ENCODE results near the gene TNPO2. TPM values are rescaled to one million over a fixed set of nuclear protein-coding genes. Genes with fewer than 3 reads are reported as not detected.

TNPO2 gene
- total RNA-seq, 1 experiment from 2014 or later = 17.4 TPM

- DNase-seq (ENCODE audit: extremely low read depth, low read depth) = no peak
Observed at GRCh38 chr19:12652219-12652618, 71.5 kb downstream of the TNPO2 start.

- DNase-seq (ENCODE audit: extremely low read depth, low read depth) = no peak
Observed at GRCh38 chr19:12649941-12650340, 73.8 kb downstream of the TNPO2 start.

Small RNA genes lying within 50 kb of the gene (small RNA-seq; reads per million reads assigned to genes)
- gene SNORD41 = 8.6 to 200 reads per million in 2 experiments

Other genes with a start within 250 kb of the TNPO2 start
- gene ZNF709, start 239.1 kb downstream of the TNPO2 start, total RNA-seq (2014; rRNA removed; shearing (Covaris generic)) = 0.15 TPM in 1 of 2 replicates, not detected in the other
- gene ZNF564, start 172.4 kb downstream of the TNPO2 start, total RNA-seq (2014; rRNA removed; shearing (Covaris generic)) = 3.5 and 4.1 TPM in 2 replicates
- gene ZNF490, start 113.1 kb downstream of the TNPO2 start, total RNA-seq (2014; rRNA removed; shearing (Covaris generic)) = 1.7 and 1.8 TPM in 2 replicates
- 14.3 and 15.2 TPM in 2 replicates for gene ZNF791, start 113.0 kb downstream of the TNPO2 start, total RNA-seq (2014; rRNA removed; shearing (Covaris generic))
- gene MAN2B1, start 57.2 kb downstream of the TNPO2 start, total RNA-seq (2014; rRNA removed; shearing (Covaris generic)) = 21.5 and 27.7 TPM in 2 replicates
- 5.8 and 7.7 TPM in 2 replicates for gene WDR83, start 57.1 kb downstream of the TNPO2 start, total RNA-seq (2014; rRNA removed; shearing (Covaris generic))
- gene DHPS, start 42.1 kb downstream of the TNPO2 start, total RNA-seq (2014; rRNA removed; shearing (Covaris generic)) = 75.7 and 83.6 TPM in 2 replicates
- gene GNG14, start 35.9 kb downstream of the TNPO2 start, total RNA-seq (2014; rRNA removed; shearing (Covaris generic)) = not detected in 2 replicates
- gene FBXW9, start 27.3 kb downstream of the TNPO2 start, total RNA-seq (2014; rRNA removed; shearing (Covaris generic)) = 6.2 and 6.9 TPM in 2 replicates
- gene TRIR, start 10.8 kb upstream of the TNPO2 start, total RNA-seq (2014; rRNA removed; shearing (Covaris generic)) = 141 and 145 TPM in 2 replicates
- gene GET3, start 13.6 kb upstream of the TNPO2 start, total RNA-seq (2014; rRNA removed; shearing (Covaris generic)) = 50.9 and 53.9 TPM in 2 replicates
- gene BEST2, start 27.9 kb upstream of the TNPO2 start, total RNA-seq (2014; rRNA removed; shearing (Covaris generic)) = 0.22 TPM in 1 of 2 replicates, not detected in the other
- 6.0 TPM in 2 replicates for gene HOOK2, start 51.6 kb upstream of the TNPO2 start, total RNA-seq (2014; rRNA removed; shearing (Covaris generic))
- 137 and 153 TPM in 2 replicates for gene JUNB, start 67.6 kb upstream of the TNPO2 start, total RNA-seq (2014; rRNA removed; shearing (Covaris generic))
- gene PRDX2, start 77.9 kb upstream of the TNPO2 start, total RNA-seq (2014; rRNA removed; shearing (Covaris generic)) = 216 and 259 TPM in 2 replicates
- not detected in 2 replicates for gene THSD8, start 78.1 kb upstream of the TNPO2 start, total RNA-seq (2014; rRNA removed; shearing (Covaris generic))
- gene RNASEH2A, start 82.7 kb upstream of the TNPO2 start, total RNA-seq (2014; rRNA removed; shearing (Covaris generic)) = 25.6 and 31.1 TPM in 2 replicates
- gene RTBDN, start 110.6 kb upstream of the TNPO2 start, total RNA-seq (2014; rRNA removed; shearing (Covaris generic)) = not detected in 2 replicates
- gene MAST1, start 114.6 kb upstream of the TNPO2 start, total RNA-seq (2014; rRNA removed; shearing (Covaris generic)) = 1.7 TPM in 2 replicates
- gene DNASE2, start 157.5 kb upstream of the TNPO2 start, total RNA-seq (2014; rRNA removed; shearing (Covaris generic)) = 24.5 and 26.8 TPM in 2 replicates
- gene KLF1, start 163.3 kb upstream of the TNPO2 start, total RNA-seq (2014; rRNA removed; shearing (Covaris generic)) = 0.52 and 1.3 TPM in 2 replicates
- 5.5 and 5.8 TPM in 2 replicates for gene GCDH, start 167.2 kb upstream of the TNPO2 start, total RNA-seq (2014; rRNA removed; shearing (Covaris generic))
- 0.37 TPM in 1 of 2 replicates, not detected in the other for gene SYCE2, start 195.4 kb upstream of the TNPO2 start, total RNA-seq (2014; rRNA removed; shearing (Covaris generic))
- gene FARSA, start 209.8 kb upstream of the TNPO2 start, total RNA-seq (2014; rRNA removed; shearing (Covaris generic)) = 45.7 and 46.9 TPM in 2 replicates
- gene CALR, start 214.7 kb upstream of the TNPO2 start, total RNA-seq (2014; rRNA removed; shearing (Covaris generic)) = 378 and 410 TPM in 2 replicates
- 165 and 189 TPM in 2 replicates for gene RAD23A, start 221.9 kb upstream of the TNPO2 start, total RNA-seq (2014; rRNA removed; shearing (Covaris generic))
- gene GADD45GIP1, start 233.3 kb upstream of the TNPO2 start, total RNA-seq (2014; rRNA removed; shearing (Covaris generic)) = 24.7 and 27.4 TPM in 2 replicates
- gene DAND5, start 245.6 kb upstream of the TNPO2 start, total RNA-seq (2014; rRNA removed; shearing (Covaris generic)) = not detected in 2 replicates

Data from NCI-H460 (cell line).